ENCODE data around the gene RBM23. TPM values are rescaled to one million over a fixed set of nuclear protein-coding genes. Genes with fewer than 3 reads are reported as not detected.

The RBM23 gene
- 46.0 and 67.9 TPM in 2 replicates for total RNA-seq

DNA sequence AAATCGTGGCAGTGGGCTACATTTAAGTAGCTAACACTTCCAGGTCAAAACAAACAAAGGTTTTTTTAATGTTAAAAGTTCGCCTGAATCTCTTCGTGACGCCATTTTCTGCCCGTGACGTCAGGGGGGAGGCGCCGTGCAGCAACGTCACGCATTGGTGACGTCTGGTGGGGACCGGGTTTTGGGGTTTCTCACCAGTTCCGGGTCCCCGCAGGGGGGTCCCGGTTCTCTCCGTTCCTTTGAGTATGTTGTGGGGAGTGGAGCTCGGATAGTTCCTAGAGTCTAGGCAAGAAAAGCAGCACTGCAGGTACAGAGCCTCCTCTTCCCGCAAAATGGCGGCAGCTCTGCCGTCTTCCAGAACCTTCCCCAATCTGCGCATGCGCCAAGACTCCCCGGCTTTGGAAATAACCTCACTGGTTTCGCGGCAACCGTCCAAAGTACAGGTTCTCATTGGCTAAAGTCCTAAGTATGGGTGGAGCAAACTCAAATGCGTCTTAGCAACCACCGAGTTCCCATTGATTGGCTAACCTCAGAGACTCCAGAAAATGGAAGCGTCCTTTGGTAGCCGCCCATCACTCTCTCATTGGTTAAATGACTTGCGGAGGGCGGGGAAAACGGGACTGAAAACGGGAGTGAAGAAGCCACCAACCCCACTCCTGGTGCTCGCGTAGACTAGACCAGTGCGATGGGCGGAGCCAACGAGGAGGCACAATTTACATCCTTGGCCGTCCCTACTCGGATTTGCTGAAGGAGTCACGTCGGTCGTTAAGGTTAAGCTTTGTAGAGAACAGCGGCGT is at the start of gene RBM23:
TSS of gene RBM23 (minus strand) at position 346 of the 797 bp plus-strand sequence.

GRCh38 chr14:22929104-22929960 is 10.4 kb upstream of the RBM23 start, which contains the start of gene PRMT5:
Gene PRMT5 (minus strand): TSS chr14:22929376. CDS start chr14:22929361, 15 bp downstream.

DNA sequence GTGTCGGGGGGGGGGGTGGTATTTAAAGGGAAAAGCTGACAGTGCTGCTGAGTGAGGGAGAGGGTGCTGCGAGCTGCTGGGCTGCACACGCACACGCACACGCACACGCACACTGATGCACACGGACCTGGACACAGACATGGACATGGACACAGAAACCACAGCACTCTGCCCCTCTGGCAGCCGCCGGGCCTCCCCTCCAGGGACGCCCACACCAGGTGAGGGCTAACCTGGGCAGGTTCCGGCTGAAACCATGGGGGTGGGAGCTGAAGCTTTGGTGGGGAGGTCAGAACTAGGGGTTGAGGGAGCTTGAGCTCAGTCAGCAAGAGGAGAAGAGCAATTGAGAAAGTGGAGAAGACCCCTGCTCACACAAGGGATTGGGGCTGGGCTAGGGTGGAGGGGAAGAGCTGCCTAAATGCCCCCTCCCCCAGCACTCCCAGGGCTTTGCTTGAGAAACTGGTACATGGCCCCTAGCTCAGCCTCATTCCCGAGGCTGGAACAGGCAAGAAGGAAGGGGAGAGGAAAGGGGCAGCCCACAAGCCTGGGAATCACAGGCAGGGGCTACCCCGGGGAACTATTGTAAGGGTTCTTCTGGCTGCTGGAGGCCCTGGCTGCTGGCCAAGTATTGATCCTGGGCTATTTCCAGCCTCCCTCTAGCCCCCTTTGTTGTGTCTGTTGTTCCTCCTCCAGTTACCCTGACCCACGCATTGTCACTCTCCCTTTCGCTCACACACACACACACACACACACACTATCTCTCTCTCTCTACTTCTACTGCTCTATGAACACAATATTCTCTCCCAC is 35.6 kb downstream of the RBM23 start, which contains the start of gene REM2:
TSS of gene REM2 (plus strand) at position 50 of the 804 bp plus-strand sequence. CDS start at position 116, 66 bp downstream.

GRCh38 chr14:22871224-22872032 is 47.5 kb downstream of the RBM23 start, which contains the start of gene LRP10:
Gene LRP10 (plus strand): TSS chr14:22871740. CDS start chr14:22872304, 564 bp downstream.

Other genes starting within 250 kb of the RBM23 start
- 47.6 and 49.6 TPM in 2 replicates for gene OXA1L, start 152.5 kb downstream of the RBM23 start, total RNA-seq
- gene SLC7A7, start 103.7 kb downstream of the RBM23 start, total RNA-seq, result 2.5 and 5.7 TPM in 2 replicates
- 38.1 and 40.1 TPM in 2 replicates for gene MRPL52, start 89.3 kb downstream of the RBM23 start, total RNA-seq
- gene MMP14, start 82.6 kb downstream of the RBM23 start, total RNA-seq, result 338 and 428 TPM in 2 replicates
- gene LRP10, start 47.4 kb downstream of the RBM23 start, total RNA-seq, result 43.2 and 48.3 TPM in 2 replicates
- 0.09 and 0.16 TPM in 2 replicates for gene REM2, start 35.9 kb downstream of the RBM23 start, total RNA-seq
- gene PRMT5, start 10.2 kb upstream of the RBM23 start, total RNA-seq, result 36.6 and 40.4 TPM in 2 replicates
- 32.6 and 32.9 TPM in 2 replicates for gene HAUS4, start 37.9 kb upstream of the RBM23 start, total RNA-seq
- 18.0 and 18.1 TPM in 2 replicates for gene AJUBA, start 63.4 kb upstream of the RBM23 start, total RNA-seq
- 12.1 and 16.4 TPM in 2 replicates for gene C14orf93, start 91.0 kb upstream of the RBM23 start, total RNA-seq
- 196 and 218 TPM in 2 replicates for gene PSMB5, start 115.8 kb upstream of the RBM23 start, total RNA-seq
- gene PSMB11, start 123.1 kb upstream of the RBM23 start, total RNA-seq, result 0.09 TPM in 1 of 2 replicates, not detected in the other
- 4.6 and 7.6 TPM in 2 replicates for gene CDH24, start 138.4 kb upstream of the RBM23 start, total RNA-seq
- 71.7 and 101 TPM in 2 replicates for gene ACIN1, start 176.0 kb upstream of the RBM23 start, total RNA-seq
- 63.5 and 95.0 TPM in 2 replicates for gene C14orf119, start 176.4 kb upstream of the RBM23 start, total RNA-seq
- gene CIROP, start 185.8 kb upstream of the RBM23 start, total RNA-seq, result 1.3 and 4.6 TPM in 2 replicates
- 0.16 TPM in 1 of 2 replicates, not detected in the other for gene CEBPE, start 200.1 kb upstream of the RBM23 start, total RNA-seq